IMR-90 (cell line): ENCODE data around the gene SLC16A4. TPM values are rescaled to one million over a fixed set of nuclear protein-coding genes. Genes with fewer than 3 reads are reported as not detected.

Experiments
- ATAC-seq: fragments of 200-7000 bp; cut with Tn5 transposase; 2 replicates; pipeline ENCODE4 v1.9.1; 2020; ENCODE audit warnings: low read depth, mild to moderate bottlenecking, moderate library complexity
- BruUV-seq: library from RNA; stranded (reverse); fragments of 400-500 nt; replicated peaks from 2 replicates; lab custom pipeline; 2021; lab: Mats Ljungman, UMichigan
- CTCF ChIA-PET: fragments of 300-600 bp; formaldehyde crosslinking; extraction: SDS; loops from one replicate; lab custom pipeline; 2021; ENCODE audit warnings: antibody characterized with exemption; lab: Yijun Ruan, JAX
- POLR2A ChIA-PET: fragments of 300-600 bp; sonication (Branson Sonifier 250); formaldehyde crosslinking; loops from one replicate; lab custom pipeline; 2022; ENCODE audit warnings: antibody characterized with exemption; ENCODE audit not compliant: unreplicated experiment; lab: Charles Lee
- DNase-seq: peaks from one replicate; pipeline ENCODE4 v3.0.0; 2013
- H2AFZ ChIP-seq: replicated peaks from 2 replicates; pipeline ENCODE3; 2013; ENCODE audit warnings: low read length, mild to moderate bottlenecking; ENCODE audit not compliant: poor library complexity
- H2AK5ac ChIP-seq: 2 replicates; pipeline ENCODE4 v1.6.1; 2013; ENCODE audit warnings: low read depth, low read length, inconsistent platforms
- H2AK9ac ChIP-seq: replicated peaks from 2 replicates; pipeline ENCODE3; 2013; ENCODE audit warnings: mild to moderate bottlenecking, low read depth, low read length, moderate library complexity; ENCODE audit not compliant: poor library complexity
- H2BK120ac ChIP-seq: 2 replicates; pipeline ENCODE4 v1.6.1; 2013; ENCODE audit warnings: low read depth, low read length, inconsistent platforms
- H2BK15ac ChIP-seq: 3 replicates; pipeline ENCODE4 v1.6.1; 2013; ENCODE audit warnings: low read depth, low read length, inconsistent platforms
- H2BK20ac ChIP-seq: 2 replicates; pipeline ENCODE4 v1.6.1; 2013; ENCODE audit warnings: low read depth, mild to moderate bottlenecking, inconsistent platforms, low read length, moderate library complexity
- H2BK5ac ChIP-seq: 2 replicates; pipeline ENCODE4 v1.6.1; 2013; ENCODE audit warnings: mild to moderate bottlenecking, low read depth, low read length, inconsistent platforms; ENCODE audit not compliant: poor library complexity, severe bottlenecking
- H3K14ac ChIP-seq: replicated peaks from 2 replicates; pipeline ENCODE4 v1.6.1; 2013; ENCODE audit warnings: low read depth, low read length, inconsistent platforms
- H3K18ac ChIP-seq: 2 replicates; pipeline ENCODE4 v1.6.1; 2013; ENCODE audit warnings: low read depth, low read length, control low read depth
- H3K23ac ChIP-seq: 2 replicates; pipeline ENCODE4 v1.6.1; 2013; ENCODE audit warnings: low read depth, low read length, inconsistent platforms
- H3K27ac ChIP-seq: 2 replicates; pipeline ENCODE4 v1.5.1; 2013; ENCODE audit warnings: mild to moderate bottlenecking, control low read depth, low read length; ENCODE audit not compliant: insufficient read depth
- H3K27me3 ChIP-seq: 2 replicates; pipeline ENCODE4 v1.6.1; 2013; ENCODE audit warnings: low read length; ENCODE audit not compliant: control insufficient read depth, insufficient read depth
- H3K36me3 ChIP-seq: 2 replicates; pipeline ENCODE4 v1.6.1; 2013; ENCODE audit warnings: low read length, mixed read lengths; ENCODE audit not compliant: control insufficient read depth, insufficient read depth
- H3K4ac ChIP-seq: 2 replicates; pipeline ENCODE4 v1.6.1; 2013; ENCODE audit warnings: low read depth, low read length, inconsistent platforms
- H3K4me1 ChIP-seq: 2 replicates; pipeline ENCODE4 v1.6.1; 2013; ENCODE audit warnings: low read length, mixed read lengths; ENCODE audit not compliant: control insufficient read depth, insufficient read depth
- H3K4me2 ChIP-seq: 2 replicates; pipeline ENCODE4 v1.6.1; 2013; ENCODE audit warnings: low read depth, mild to moderate bottlenecking, control low read depth, low read length, moderate library complexity
- H3K4me3 ChIP-seq: 2 replicates; pipeline ENCODE4 v1.5.1; 2013; ENCODE audit warnings: low read depth, mild to moderate bottlenecking, control low read depth, low read length, moderate library complexity; ENCODE audit not compliant: insufficient read depth
- H3K56ac ChIP-seq: 2 replicates; pipeline ENCODE4 v1.6.1; 2013; ENCODE audit warnings: low read length, inconsistent platforms; ENCODE audit not compliant: insufficient read depth; ENCODE audit errors: extremely low read depth
- H3K79me1 ChIP-seq, 2 experiments: 2 replicates each; pipeline ENCODE4 v1.6.1; 2013; ENCODE audit warnings: low read length in 2 of 2, inconsistent platforms in 1 of 2, low read depth in 1 of 2
- H3K9ac ChIP-seq: 2 replicates; pipeline ENCODE4 v1.6.1; 2013; ENCODE audit warnings: low read depth, low read length, control low read depth
- H3K9me1 ChIP-seq: 2 replicates; pipeline ENCODE4 v1.6.1; 2013; ENCODE audit warnings: low read length, inconsistent platforms; ENCODE audit not compliant: insufficient read depth
- H3K9me3 ChIP-seq: 2 replicates; pipeline ENCODE4 v1.6.1; 2013; ENCODE audit warnings: low read length; ENCODE audit not compliant: control insufficient read depth, insufficient read depth
- H4K20me1 ChIP-seq: 2 replicates; pipeline ENCODE4 v1.6.1; 2013; ENCODE audit warnings: low read length, inconsistent platforms; ENCODE audit not compliant: insufficient read depth
- H4K5ac ChIP-seq: 2 replicates; pipeline ENCODE4 v1.6.1; 2013; ENCODE audit warnings: mild to moderate bottlenecking, low read depth, low read length, control low read depth
- H4K8ac ChIP-seq, 2 experiments: 2 replicates each; pipeline ENCODE4 v1.6.1; 2013; ENCODE audit warnings: low read depth in 2 of 2, low read length in 2 of 2, control low read depth in 1 of 2, inconsistent platforms in 1 of 2
- H4K91ac ChIP-seq: 2 replicates; pipeline ENCODE4 v1.6.1; 2013; ENCODE audit warnings: low read depth, low read length, inconsistent platforms; ENCODE audit not compliant: insufficient read depth
- BHLHE40 ChIP-seq: fragments of 150-350 bp; IDR thresholded peaks from 2 replicates; pipeline ENCODE4 v1.6.1; 2016; ENCODE audit warnings: mild to moderate bottlenecking, low read depth, low read length
- CEBPB ChIP-seq: IDR thresholded peaks from 2 replicates; pipeline ENCODE4 v1.6.1; 2012; ENCODE audit warnings: low read depth, low read length, improper control_type of control experiment
- CHD1 ChIP-seq: IDR thresholded peaks from 2 replicates; pipeline ENCODE4 v1.6.1; 2012; ENCODE audit warnings: low read depth, low read length, improper control_type of control experiment
- CTCF ChIP-seq: conservative IDR thresholded peaks from 2 replicates; pipeline ENCODE4 v1.5.1; 2012; ENCODE audit warnings: mild to moderate bottlenecking, low read depth, low read length, improper control_type of control experiment
- ELK1 ChIP-seq: fragments of 150-350 bp; IDR thresholded peaks from 2 replicates; pipeline ENCODE4 v1.6.1; 2016; ENCODE audit warnings: low read depth, mild to moderate bottlenecking, low read length, moderate library complexity, borderline replicate concordance
- FOS ChIP-seq: fragments of 150-350 bp; IDR thresholded peaks from 2 replicates; pipeline ENCODE4 v1.6.1; 2016; ENCODE audit warnings: low read depth, low read length
- MAFK ChIP-seq: IDR thresholded peaks from 2 replicates; pipeline ENCODE4 v1.6.1; 2012; ENCODE audit warnings: low read depth, low read length, improper control_type of control experiment
- MAZ ChIP-seq: IDR thresholded peaks from 2 replicates; pipeline ENCODE4 v1.6.1; 2012; ENCODE audit warnings: low read depth, mild to moderate bottlenecking, low read length, improper control_type of control experiment, moderate library complexity, borderline replicate concordance
- MXI1 ChIP-seq: IDR thresholded peaks from 2 replicates; pipeline ENCODE4 v1.6.1; 2012; ENCODE audit warnings: low read depth, mild to moderate bottlenecking, low read length, moderate library complexity, borderline replicate concordance
- NFE2L2 ChIP-seq: fragments of 150-350 bp; IDR thresholded peaks from 2 replicates; pipeline ENCODE4 v1.6.1; 2016; ENCODE audit warnings: low read depth, mild to moderate bottlenecking, low read length
- POLR2A ChIP-seq: IDR thresholded peaks from 2 replicates; pipeline ENCODE4 v1.6.1; 2012; ENCODE audit warnings: mild to moderate bottlenecking, low read depth, low read length
- RAD21 ChIP-seq: IDR thresholded peaks from 2 replicates; pipeline ENCODE4 v1.6.1; 2012; ENCODE audit warnings: low read length, improper control_type of control experiment
- RCOR1 ChIP-seq: IDR thresholded peaks from 2 replicates; pipeline ENCODE4 v1.6.1; 2012; ENCODE audit warnings: mild to moderate bottlenecking, low read length, improper control_type of control experiment; ENCODE audit not compliant: insufficient replicate concordance
- RFX5 ChIP-seq: IDR thresholded peaks from 2 replicates; pipeline ENCODE4 v1.8.0; 2012; ENCODE audit warnings: low read depth, mild to moderate bottlenecking, low read length, moderate library complexity
- SMC3 ChIP-seq: fragments of 150-350 bp; IDR thresholded peaks from 2 replicates; pipeline ENCODE4 v1.6.1; 2016; ENCODE audit warnings: low read depth, mild to moderate bottlenecking, antibody characterized with exemption, low read length, moderate library complexity
- USF2 ChIP-seq: fragments of 150-350 bp; IDR thresholded peaks from 2 replicates; pipeline ENCODE4 v1.6.1; 2017; ENCODE audit warnings: mild to moderate bottlenecking, antibody characterized with exemption, low read length, low read depth
- WGBS, 2 experiments: methylation state at CpG; one replicate each; pipeline versions ENCODE4 v1.1.5 to v1.1.7; 2013; ENCODE audit warnings: missing lambda C conversion rate in 2 of 2; ENCODE audit not compliant: insufficient read length in 1 of 2; ENCODE audit errors: extremely low coverage in 2 of 2; 5-methylcytosine and 5-hydroxymethylcytosine counted together
- dilution Hi-C: fragments of 300-500 bp; cut with HindIII; formaldehyde crosslinking; loops from one replicate; pipeline ENCODE4 v1.14.3; 2018; ENCODE audit warnings: low sequenced_read_pairs; ENCODE audit not compliant: unreplicated experiment
- in situ Hi-C: fragments of 300-500 bp; cut with MboI; formaldehyde crosslinking; loops from 3 replicates; pipeline ENCODE4 v1.14.3; 2019; ENCODE audit warnings: low sequenced_read_pairs, inconsistent platforms, mixed read lengths
- intact Hi-C: fragments of 100-400 bp; cut with micrococcal nuclease; formaldehyde crosslinking; loops from 2 replicates; pipeline ENCODE4 v1.10.0; 2022
- polyA plus RNA-seq, 3 experiments: library from polyadenylated mRNA; depleted of rRNA; stranded (reverse); fragments of >200 nt; gene quantifications; 2 replicates each; pipeline ENCODE4 v1.2.3, GENCODE V29; 2012; ENCODE audit warnings: low replicate concordance in 1 of 3
- total RNA-seq: library from RNA; depleted of rRNA; stranded (reverse); fragments of >200 nt; gene quantifications from 2 replicates; pipeline ENCODE4 v1.2.3, GENCODE V29; 2012

The SLC16A4 gene
- total and polyA plus RNA-seq, 2 of the 4 experiments (the other 2 are of a cell fraction): 27.7 to 65.2 TPM

DNA sequence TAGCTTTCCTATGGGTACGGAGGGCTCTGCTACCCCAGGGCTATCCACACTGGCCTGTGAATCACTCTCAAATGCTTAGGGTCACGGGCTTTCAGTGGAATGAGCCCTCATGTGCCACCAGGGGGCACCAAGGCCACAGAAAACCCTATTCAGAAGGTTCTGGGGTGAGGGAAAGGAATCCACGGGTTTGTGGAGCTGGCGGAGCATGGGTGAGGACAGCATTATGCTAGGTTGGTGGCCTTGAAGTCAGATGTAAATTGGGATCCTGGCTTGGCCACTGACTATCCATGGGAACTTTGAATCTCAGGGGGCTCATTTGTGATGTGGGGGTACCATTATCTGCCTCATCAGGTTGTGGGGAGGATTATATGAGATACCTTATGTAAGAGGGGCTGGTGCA is 21.8 kb upstream of the SLC16A4 start:
- Histone ChIP-seq H3K4ac (no peak overlapping the region), H3K4me1 (peaks cover 2% of the 10 kb centered on the region; the same call in 1 of the 2 replicates), H2BK5ac (no peak overlapping the region), H4K91ac (no peak overlapping the region), H2BK20ac (no peak overlapping the region), H2AK9ac (no peak overlapping the region), H3K9me3 (no peaks in the 10 kb centered on the region), H2AK5ac (no peak overlapping the region), H3K23ac (no peak overlapping the region), H4K5ac (no peak overlapping the region), H2BK15ac (no peak overlapping the region), H2AFZ (peak overlapping the region; percentile 37), H3K27me3 (peaks cover 14% of the 10 kb centered on the region), H3K36me3 (no peaks in the 10 kb centered on the region), H3K14ac (no peak overlapping the region), H3K9ac (no peak overlapping the region), H3K18ac (no peak overlapping the region), H3K79me1 (peaks cover 4 to 8% of the 10 kb centered on the region in 2 experiments; a peak in 3 of 4 replicates), H3K4me3 (no peak overlapping the region), H3K4me2 (no peak overlapping the region), H3K56ac (no peak overlapping the region), H2BK120ac (no peak overlapping the region), H3K27ac (no peak overlapping the region), H4K8ac (no peak overlapping the region), H3K9me1 (no peaks in the 10 kb centered on the region), H4K20me1 (no peaks in the 10 kb centered on the region)
- peak; percentile 84 for ATAC-seq
- DNase-seq: peak; percentile 63
- BruUV-seq: no TSS peak
- TF ChIP-seq CHD1: no peak
- no peak for TF ChIP-seq USF2
- TF ChIP-seq NFE2L2: no peak
- TF ChIP-seq FOS: no peak
- no peak for TF ChIP-seq POLR2A
- no peak for TF ChIP-seq CEBPB
- no peak for TF ChIP-seq MAZ
- no peak for TF ChIP-seq MXI1
- peak; percentile 79 for TF ChIP-seq RAD21
- TF ChIP-seq CTCF: peak; percentile 75
- 0 out of 2 replicates have a peak, but pooled peaks have one; percentile 40 for TF ChIP-seq BHLHE40
- TF ChIP-seq RFX5: no peak
- TF ChIP-seq ELK1: no peak
- no peak for TF ChIP-seq MAFK
- no peak for TF ChIP-seq RCOR1
- TF ChIP-seq SMC3: peak; percentile 90
- ChIA-PET POLR2A (no interaction called here), CTCF (interaction anchor here (0.6 to 2.5 kb wide), 9 partner anchors 9 to 209 kb away, joined by 3 to 29 read pairs (median 3); partner anchors contain the start of gene RBM15)
- dilution Hi-C loops: no loop called here
- in situ Hi-C loops: loop anchor here (5.0 to 10.0 kb wide), 3 partner anchors 50 to 208 kb away; no protein-coding TSS in a partner anchor
- intact Hi-C loops: loop anchor here (1.0 to 2.0 kb wide), 3 partner anchors 48 to 210 kb away; no protein-coding TSS in a partner anchor
- 14% methylated on average over 2 of the region's 4 CpGs; no CpG with 5 or more reads in 1 of the 2 experiments for WGBS, 2 experiments
